ENCODE measurements around the gene STAB1. TPM values are rescaled to one million over a fixed set of nuclear protein-coding genes. Genes with fewer than 3 reads are reported as not detected.

The STAB1 gene
- total RNA-seq, 3 donors from 2014 or later = 47.7 to 149 (median 55.4) TPM

DNA sequence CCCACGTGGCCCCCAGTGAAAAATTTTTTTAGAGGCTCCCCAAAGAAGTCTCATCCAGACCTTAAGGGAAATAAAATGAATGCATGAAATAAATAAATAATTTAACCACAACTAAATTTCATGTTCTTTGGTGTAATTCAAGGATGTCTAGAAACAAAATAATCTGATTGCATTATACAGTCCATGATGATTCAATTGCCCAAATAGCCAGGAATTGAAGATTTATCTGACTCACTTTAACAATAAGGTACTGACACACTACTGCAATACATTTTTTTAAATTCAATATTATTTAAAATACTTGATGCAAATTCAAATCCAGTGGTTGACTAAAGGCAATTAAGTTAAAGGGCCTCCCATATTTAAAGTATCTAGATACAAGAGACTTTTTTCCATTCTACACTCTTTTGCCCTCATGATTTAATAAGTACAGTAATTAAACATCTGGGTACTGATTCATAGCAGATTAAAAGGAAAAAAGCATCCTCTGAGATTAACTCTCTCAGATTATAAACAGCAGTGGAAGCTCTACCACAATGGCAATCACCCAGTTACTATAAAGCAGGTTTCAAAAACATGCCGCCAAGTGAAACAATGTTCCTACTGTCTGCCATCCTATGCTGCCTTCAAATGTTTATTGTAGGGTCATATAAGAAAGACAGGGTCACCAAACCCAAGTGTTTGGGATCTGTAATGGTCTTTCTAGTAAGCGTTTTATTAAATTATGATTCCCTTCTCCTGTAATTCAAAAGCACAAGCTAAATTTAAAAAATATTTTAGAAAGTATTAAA is 51.2 kb downstream of the STAB1 start:
- Histone ChIP-seq H3K9me3 (no peaks in the 10 kb centered on the region), H3K27ac (no peak overlapping the region), H3K4me3 (no peak overlapping the region), H3K27me3 (no peaks in the 10 kb centered on the region), H3K36me3 (no peaks in the 10 kb centered on the region), H3K4me1 (no peaks in the 10 kb centered on the region)
- no peak for DNase-seq (ENCODE audit: low spot score in 2 of 2)
- intact Hi-C loops (cut with DNase I; ENCODE audit: low total_unique reads) = no loop called here
- TF ChIP-seq, protein P1, sequence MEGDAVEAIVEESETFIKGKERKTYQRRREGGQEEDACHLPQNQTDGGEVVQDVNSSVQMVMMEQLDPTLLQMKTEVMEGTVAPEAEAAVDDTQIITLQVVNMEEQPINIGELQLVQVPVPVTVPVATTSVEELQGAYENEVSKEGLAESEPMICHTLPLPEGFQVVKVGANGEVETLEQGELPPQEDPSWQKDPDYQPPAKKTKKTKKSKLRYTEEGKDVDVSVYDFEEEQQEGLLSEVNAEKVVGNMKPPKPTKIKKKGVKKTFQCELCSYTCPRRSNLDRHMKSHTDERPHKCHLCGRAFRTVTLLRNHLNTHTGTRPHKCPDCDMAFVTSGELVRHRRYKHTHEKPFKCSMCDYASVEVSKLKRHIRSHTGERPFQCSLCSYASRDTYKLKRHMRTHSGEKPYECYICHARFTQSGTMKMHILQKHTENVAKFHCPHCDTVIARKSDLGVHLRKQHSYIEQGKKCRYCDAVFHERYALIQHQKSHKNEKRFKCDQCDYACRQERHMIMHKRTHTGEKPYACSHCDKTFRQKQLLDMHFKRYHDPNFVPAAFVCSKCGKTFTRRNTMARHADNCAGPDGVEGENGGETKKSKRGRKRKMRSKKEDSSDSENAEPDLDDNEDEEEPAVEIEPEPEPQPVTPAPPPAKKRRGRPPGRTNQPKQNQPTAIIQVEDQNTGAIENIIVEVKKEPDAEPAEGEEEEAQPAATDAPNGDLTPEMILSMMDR (IDR thresholded peaks at IDR 0.05) = no peak
- TF ChIP-seq POLR2A (IDR thresholded peaks at IDR 0.05) = no peak
- TF ChIP-seq POLR2AphosphoS5 (IDR thresholded peaks at IDR 0.05) = no peak

DNA sequence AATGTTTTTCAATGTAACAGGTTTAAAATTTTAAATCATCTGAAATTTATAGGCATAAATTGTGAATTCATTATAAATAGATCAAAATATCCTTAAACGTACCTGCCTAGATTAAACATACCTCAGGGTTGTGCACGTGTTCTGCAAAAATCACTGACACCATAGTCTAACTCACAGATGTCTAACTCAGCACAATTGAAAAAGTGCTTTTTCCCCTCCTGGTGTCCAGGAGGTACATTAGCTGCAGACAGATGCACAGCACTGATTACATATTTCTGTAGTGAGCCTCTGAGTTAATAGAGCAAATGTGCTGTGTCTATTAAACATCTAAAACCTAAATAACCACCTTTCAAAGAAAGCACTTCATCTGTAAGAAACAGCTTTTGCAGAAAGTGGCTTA is 52.0 kb downstream of the STAB1 start:
- no peak overlapping the region for H3K4me3 ChIP-seq
- H3K27me3 ChIP-seq = no peaks in the 10 kb centered on the region
- H3K9me3 ChIP-seq = no peaks in the 10 kb centered on the region
- TF ChIP-seq, protein P1 (IDR thresholded peaks at IDR 0.05) = no peak
- TF ChIP-seq POLR2AphosphoS5 (IDR thresholded peaks at IDR 0.05) = no peak
- TF ChIP-seq POLR2A (IDR thresholded peaks at IDR 0.05) = no peak
- intact Hi-C loops (cut with DNase I; ENCODE audit: low total_unique reads) = no loop called here
- no peak for DNase-seq (ENCODE audit: low spot score in 2 of 2)
- no peaks in the 10 kb centered on the region for H3K36me3 ChIP-seq
- H3K4me1 ChIP-seq = no peaks in the 10 kb centered on the region
- H3K27ac ChIP-seq = no peak overlapping the region

DNA sequence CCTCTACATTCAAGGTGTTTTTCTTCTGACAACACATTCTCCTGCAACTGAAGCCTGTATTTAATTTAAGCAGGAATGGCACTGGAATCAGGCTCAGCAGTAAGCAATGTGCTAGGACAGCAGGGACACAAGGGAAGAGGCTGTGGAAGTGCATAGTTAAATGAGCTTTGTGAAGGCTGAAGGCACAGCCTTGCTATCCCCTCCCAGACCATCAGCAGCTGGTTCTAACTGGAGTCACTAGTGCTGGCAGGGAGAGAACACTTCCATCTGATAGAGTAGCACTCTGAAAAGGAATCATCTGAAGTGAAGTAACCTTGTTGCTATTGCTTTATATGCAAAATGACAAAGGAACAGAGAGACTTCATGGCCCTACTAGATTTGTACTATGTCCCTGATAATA is 56.0 kb downstream of the STAB1 start:
- no peak overlapping the region for H3K4me3 ChIP-seq
- TF ChIP-seq POLR2A (IDR thresholded peaks at IDR 0.05) (no peak), POLR2AphosphoS5 (IDR thresholded peaks at IDR 0.05) (no peak)
- TF ChIP-seq, protein P1 (IDR thresholded peaks at IDR 0.05) = no peak
- intact Hi-C loops (cut with DNase I; ENCODE audit: low total_unique reads) = no loop called here
- H3K27me3 ChIP-seq = no peaks in the 10 kb centered on the region
- no peak for DNase-seq (ENCODE audit: low spot score in 2 of 2)
- H3K27ac ChIP-seq = no peak overlapping the region
- no peaks in the 10 kb centered on the region for H3K9me3 ChIP-seq
- H3K36me3 ChIP-seq = no peaks in the 10 kb centered on the region
- no peaks in the 10 kb centered on the region for H3K4me1 ChIP-seq

DNA sequence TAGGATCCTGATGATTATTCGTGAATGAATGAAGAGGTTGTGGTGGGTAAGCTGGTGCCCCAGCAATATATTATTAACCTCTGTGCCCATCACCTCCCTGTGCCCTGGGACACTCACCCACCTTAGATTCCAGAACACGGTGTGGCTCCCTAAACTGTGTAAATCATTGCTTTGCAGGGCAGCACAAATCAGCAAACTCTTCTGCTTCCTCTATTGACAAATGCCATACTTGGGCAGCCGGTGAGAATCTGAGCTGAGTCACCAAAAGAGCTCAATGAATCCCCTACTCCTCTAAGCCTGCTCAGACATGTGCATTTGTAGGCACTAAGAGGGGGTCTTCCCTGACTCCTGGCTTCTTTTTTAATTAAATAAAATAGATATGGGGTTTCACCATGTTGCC is 57.0 kb downstream of the STAB1 start:
- Histone ChIP-seq H3K36me3 (no peaks in the 10 kb centered on the region), H3K9me3 (no peaks in the 10 kb centered on the region), H3K4me3 (no peak overlapping the region), H3K27ac (no peak overlapping the region), H3K4me1 (no peaks in the 10 kb centered on the region), H3K27me3 (no peaks in the 10 kb centered on the region)
- intact Hi-C loops (cut with DNase I; ENCODE audit: low total_unique reads) = no loop called here
- no peak for DNase-seq (ENCODE audit: low spot score in 2 of 2)
- TF ChIP-seq, protein P1 (IDR thresholded peaks at IDR 0.05) = no peak
- TF ChIP-seq POLR2AphosphoS5 (IDR thresholded peaks at IDR 0.05) (no peak), POLR2A (IDR thresholded peaks at IDR 0.05) (no peak)

DNA sequence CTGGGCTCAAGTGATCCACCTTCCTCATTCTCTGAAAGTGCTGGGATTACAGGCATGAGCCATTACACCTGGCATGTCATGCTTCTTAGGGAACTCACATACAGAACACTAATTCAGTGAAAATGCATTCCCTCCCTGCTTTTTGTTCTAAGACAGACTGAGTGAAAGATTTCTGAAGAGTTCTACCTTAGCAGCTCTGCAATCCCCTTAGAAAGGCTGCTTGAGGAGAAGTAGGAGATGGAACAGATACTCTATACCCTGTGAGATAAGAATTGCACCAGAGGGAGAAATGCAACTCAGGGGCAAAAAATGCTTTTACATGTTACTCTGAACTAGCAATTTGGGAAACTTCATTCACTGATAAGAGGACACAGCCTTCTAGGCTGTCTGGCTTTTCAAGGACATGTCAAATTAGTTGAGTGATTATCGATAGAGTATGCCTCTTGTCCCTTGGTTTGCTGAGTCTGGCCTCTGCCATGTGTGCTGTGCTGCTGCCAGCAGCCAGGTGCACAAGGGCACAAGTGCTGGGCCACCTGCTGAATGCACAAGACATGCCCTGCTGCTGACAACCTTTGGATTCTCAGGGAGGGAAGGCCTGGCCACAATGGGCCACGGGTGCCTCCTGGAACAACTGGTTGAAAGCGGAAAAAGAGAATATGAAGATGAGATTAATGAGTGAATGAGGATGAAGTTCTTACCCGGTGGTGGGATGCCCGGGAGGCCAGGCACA is 59.1 kb downstream of the STAB1 start:
- H3K27me3 ChIP-seq = no peaks in the 10 kb centered on the region
- no peaks in the 10 kb centered on the region for H3K4me1 ChIP-seq
- no peaks in the 10 kb centered on the region for H3K36me3 ChIP-seq
- no peaks in the 10 kb centered on the region for H3K9me3 ChIP-seq
- no peak overlapping the region for H3K4me3 ChIP-seq
- DNase-seq (ENCODE audit: low spot score in 2 of 2) = no peak
- no peak overlapping the region for H3K27ac ChIP-seq
- intact Hi-C loops (cut with DNase I; ENCODE audit: low total_unique reads) = no loop called here
- no peak for TF ChIP-seq POLR2A (IDR thresholded peaks at IDR 0.05)
- no peak for TF ChIP-seq POLR2AphosphoS5 (IDR thresholded peaks at IDR 0.05)
- TF ChIP-seq, protein P1 (IDR thresholded peaks at IDR 0.05) = no peak

Measured in breast epithelium (tissue), 4 donors.